IMR-90 (cell line): ENCODE results near the gene LONP2.

Source experiments
- CTCF ChIP-seq: conservative IDR thresholded peaks from 2 replicates; pipeline ENCODE4 v1.5.1; 2012; ENCODE audit warnings: mild to moderate bottlenecking, low read depth, low read length, improper control_type of control experiment
- NFE2L2 ChIP-seq: fragments of 150-350 bp; IDR thresholded peaks from 2 replicates; pipeline ENCODE4 v1.6.1; 2016; ENCODE audit warnings: low read depth, mild to moderate bottlenecking, low read length
- POLR2A ChIP-seq: IDR thresholded peaks from 2 replicates; pipeline ENCODE4 v1.6.1; 2012; ENCODE audit warnings: mild to moderate bottlenecking, low read depth, low read length
- RAD21 ChIP-seq: IDR thresholded peaks from 2 replicates; pipeline ENCODE4 v1.6.1; 2012; ENCODE audit warnings: low read length, improper control_type of control experiment

DNA sequence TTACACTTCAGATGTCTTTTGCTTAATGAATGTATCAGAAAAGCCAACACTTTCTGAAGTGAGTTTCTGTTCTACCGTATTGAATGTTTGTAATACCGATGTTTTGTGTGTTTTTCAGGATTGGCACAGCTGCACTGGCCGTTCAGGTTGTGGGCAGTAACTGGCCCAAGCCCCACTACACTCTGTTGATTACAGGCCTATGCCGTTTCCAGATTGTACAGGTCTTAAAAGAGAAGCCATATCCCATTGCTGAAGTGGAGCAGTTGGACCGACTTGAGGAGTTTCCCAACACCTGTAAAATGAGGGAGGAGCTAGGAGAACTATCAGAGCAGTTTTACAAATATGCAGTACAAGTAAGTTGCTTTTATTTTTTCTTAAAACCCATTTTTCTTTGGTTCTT is 7.9 kb downstream of the LONP2 start:
- TF ChIP-seq POLR2A (no peak), CTCF (no peak), NFE2L2 (no peak), RAD21 (no peak)
